WTC11 (cell line): Measurements from ENCODE around the gene HPX.

ENCODE experiments used
- CREB1 ChIP-seq: sonication (generic); formaldehyde crosslinking; IDR thresholded peaks from 2 replicates; pipeline ENCODE4 v1.8.0; 2023; ENCODE audit warnings: mild to moderate bottlenecking, missing genetic modification reagents
- CTCF ChIP-seq: fragments of 200-600 bp; IDR thresholded peaks from 2 replicates; pipeline ENCODE4 v1.8.0; 2022; ENCODE audit warnings: antibody characterized with exemption
- E2F1 ChIP-seq: sonication (generic); formaldehyde crosslinking; IDR thresholded peaks from 2 replicates; pipeline ENCODE4 v1.8.0; 2022; ENCODE audit warnings: mild to moderate bottlenecking, missing genetic modification reagents
- MAX ChIP-seq: sonication (generic); formaldehyde crosslinking; IDR thresholded peaks from 2 replicates; pipeline ENCODE4 v1.8.0; 2022; ENCODE audit warnings: mild to moderate bottlenecking, missing genetic modification reagents
- NFE2L1 ChIP-seq: sonication (generic); formaldehyde crosslinking; IDR thresholded peaks from 2 replicates; pipeline ENCODE4 v1.8.1; 2023; ENCODE audit warnings: missing genetic modification reagents
- PRDM15 ChIP-seq: sonication (generic); formaldehyde crosslinking; IDR thresholded peaks from 2 replicates; pipeline ENCODE4 v1.8.0; 2022; ENCODE audit warnings: missing genetic modification reagents
- STAT6 ChIP-seq: sonication (generic); formaldehyde crosslinking; conservative IDR thresholded peaks from 2 replicates; pipeline ENCODE4 v1.8.1; 2023; ENCODE audit warnings: mild to moderate bottlenecking, low read depth, missing genetic modification reagents, moderate library complexity
- TCF7 ChIP-seq: sonication (generic); formaldehyde crosslinking; IDR thresholded peaks from 2 replicates; pipeline ENCODE4 v1.8.0; 2022; ENCODE audit warnings: mild to moderate bottlenecking, low read depth, missing genetic modification reagents, moderate library complexity
- ZBTB21 ChIP-seq: sonication (generic); formaldehyde crosslinking; IDR thresholded peaks from 2 replicates; pipeline ENCODE4 v1.8.1; 2023; ENCODE audit warnings: mild to moderate bottlenecking, missing genetic modification reagents, borderline replicate concordance
- ZNF512 ChIP-seq: sonication (generic); formaldehyde crosslinking; IDR thresholded peaks from 2 replicates; pipeline ENCODE4 v1.8.1; 2022; ENCODE audit warnings: missing genetic modification reagents, borderline replicate concordance

- no peak for TF ChIP-seq TCF7 (CRISPR knock-in tag)
- TF ChIP-seq CTCF, result no peak
- no peak for TF ChIP-seq PRDM15 (CRISPR knock-in tag)
- no peak for TF ChIP-seq MAX (CRISPR knock-in tag)
- TF ChIP-seq NFE2L1 (CRISPR knock-in tag), result 0 out of 2 replicates have a peak, but pooled peaks have one; percentile 32
- TF ChIP-seq ZNF512 (CRISPR knock-in tag), result no peak
- no peak for TF ChIP-seq ZBTB21 (CRISPR knock-in tag)
- TF ChIP-seq STAT6 (CRISPR knock-in tag), result no peak
- TF ChIP-seq E2F1 (CRISPR knock-in tag), result no peak
- no peak for TF ChIP-seq CREB1 (CRISPR knock-in tag)
Observed at GRCh38 chr11:6468712-6469495, 28.1 kb upstream of the HPX start.
